Lung (tissue), 12 donors: ENCODE results near the gene SIL1. TPM values are rescaled to one million over a fixed set of nuclear protein-coding genes. Genes with fewer than 3 reads are reported as not detected.

ENCODE experiments used
- ATAC-seq: fragments of 200-7000 bp; cut with Tn5 transposase; one replicate; pipeline ENCODE4 v1.9.1; 2020; ENCODE audit warnings: moderate number of reproducible peaks; ENCODE audit not compliant: insufficient read depth, low FRiP score
- DNase-seq, 3 donors: peaks; one replicate each; pipeline ENCODE4 v3.0.0-alpha.2; 2013 to 2017
- H3K27ac ChIP-seq, 2 donors: one replicate each; pipeline ENCODE4 v1.5.1; 2013; ENCODE audit warnings: mild to moderate bottlenecking in 2 of 2, moderate library complexity in 2 of 2, control low read depth in 1 of 2, inconsistent platforms in 1 of 2, low read depth in 1 of 2, low read length in 1 of 2
- H3K27me3 ChIP-seq, 3 donors: one replicate each; pipeline ENCODE4 v1.5.1; 2013; ENCODE audit warnings: low read length in 2 of 3; ENCODE audit not compliant: control insufficient read depth in 3 of 3, insufficient read depth in 3 of 3
- H3K36me3 ChIP-seq, 4 donors: one replicate each; pipeline ENCODE4 v1.5.1; 2013; ENCODE audit warnings: low read length in 4 of 4, mild to moderate bottlenecking in 1 of 4, moderate library complexity in 1 of 4; ENCODE audit not compliant: control insufficient read depth in 4 of 4, insufficient read depth in 4 of 4
- H3K4me1 ChIP-seq, 5 donors: one replicate each; pipeline ENCODE4 v1.5.1; 2013; ENCODE audit warnings: low read length in 5 of 5, mild to moderate bottlenecking in 2 of 5, moderate library complexity in 1 of 5; ENCODE audit not compliant: control insufficient read depth in 5 of 5, insufficient read depth in 5 of 5
- H3K4me3 ChIP-seq: one replicate; pipeline ENCODE4 v1.5.1; 2013; ENCODE audit warnings: mild to moderate bottlenecking, control low read depth, moderate library complexity
- H3K9ac ChIP-seq, 2 donors: one replicate each; pipeline ENCODE4 v1.5.1; 2013; ENCODE audit warnings: low read length in 2 of 2, control low read depth in 1 of 2; ENCODE audit not compliant: insufficient read depth in 1 of 2
- H3K9me3 ChIP-seq, 4 donors: one replicate each; pipeline ENCODE4 v1.5.1; 2013; ENCODE audit warnings: low read length in 3 of 4, mild to moderate bottlenecking in 1 of 4, moderate library complexity in 1 of 4; ENCODE audit not compliant: control insufficient read depth in 4 of 4, insufficient read depth in 3 of 4
- WGBS, 2 donors: extraction: QIAGEN DNeasy Blood & Tissue Kit; methylation state at CpG; one replicate each; pipeline ENCODE4 v1.1.7; 2013; 5-methylcytosine and 5-hydroxymethylcytosine counted together
- polyA plus RNA-seq, 2 donors: library from polyadenylated mRNA; stranded (reverse); fragments of 200-250 nt; gene quantifications; one replicate each; pipeline ENCODE4 v1.2.1, GENCODE V29; 2013
- total RNA-seq, 2 donors: library from RNA; depleted of rRNA in 1 of 2; stranded (reverse); fragments of >200 nt in 1 of 2; gene quantifications; one replicate each; pipeline ENCODE4 v1.2.1, GENCODE V29; 2014 to 2021
- TF ChIP-seq, protein P1 (sequence below): IDR thresholded peaks from 2 replicates; pipeline ENCODE4 v1.5.1; 2012; ENCODE audit warnings: mild to moderate bottlenecking; ENCODE audit errors: control extremely low read depth, extremely low read depth
- donor health status: control.
- donor health status: control.
- donor health status: Bipolar disorder and iron deficiency.
- donor health status: healthy.
- donor health status: DM: yes; HTN: yes; CAD: no.

The SIL1 gene
- total and polyA plus RNA-seq, 4 donors: 38.5 to 109 (median 78.4) TPM

DNA sequence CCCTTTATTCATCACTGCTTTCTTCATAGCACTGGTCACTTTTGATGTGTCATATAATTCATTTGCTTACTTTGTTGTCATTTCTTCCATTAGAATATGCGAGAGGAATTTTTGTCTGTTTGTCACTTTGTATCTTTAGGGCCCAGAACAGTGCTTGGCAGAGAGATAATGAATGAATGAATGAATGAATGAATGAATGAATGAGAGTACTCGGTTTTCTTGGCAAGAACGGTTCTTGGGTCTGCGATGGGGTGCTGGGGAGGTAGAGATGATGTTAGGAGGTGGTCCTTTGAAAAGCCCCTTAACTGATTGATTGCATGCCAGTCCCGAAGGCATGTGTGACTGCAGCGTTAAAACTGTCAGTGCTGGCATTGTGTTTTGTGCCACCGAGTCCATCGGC, 270.6 kb downstream of the SIL1 start:
- no peak for DNase-seq
- no peak for ATAC-seq
- peaks cover 0 to 10% (median 4%) of the 10 kb centered on the region in 5 donors for H3K4me1 ChIP-seq
- H3K9me3 ChIP-seq: no peaks in the 10 kb centered on the region
- H3K4me3 ChIP-seq: no peak overlapping the region
- no peak overlapping the region for H3K9ac ChIP-seq
- no peaks in the 10 kb centered on the region for H3K27me3 ChIP-seq
- TF ChIP-seq, protein P1, sequence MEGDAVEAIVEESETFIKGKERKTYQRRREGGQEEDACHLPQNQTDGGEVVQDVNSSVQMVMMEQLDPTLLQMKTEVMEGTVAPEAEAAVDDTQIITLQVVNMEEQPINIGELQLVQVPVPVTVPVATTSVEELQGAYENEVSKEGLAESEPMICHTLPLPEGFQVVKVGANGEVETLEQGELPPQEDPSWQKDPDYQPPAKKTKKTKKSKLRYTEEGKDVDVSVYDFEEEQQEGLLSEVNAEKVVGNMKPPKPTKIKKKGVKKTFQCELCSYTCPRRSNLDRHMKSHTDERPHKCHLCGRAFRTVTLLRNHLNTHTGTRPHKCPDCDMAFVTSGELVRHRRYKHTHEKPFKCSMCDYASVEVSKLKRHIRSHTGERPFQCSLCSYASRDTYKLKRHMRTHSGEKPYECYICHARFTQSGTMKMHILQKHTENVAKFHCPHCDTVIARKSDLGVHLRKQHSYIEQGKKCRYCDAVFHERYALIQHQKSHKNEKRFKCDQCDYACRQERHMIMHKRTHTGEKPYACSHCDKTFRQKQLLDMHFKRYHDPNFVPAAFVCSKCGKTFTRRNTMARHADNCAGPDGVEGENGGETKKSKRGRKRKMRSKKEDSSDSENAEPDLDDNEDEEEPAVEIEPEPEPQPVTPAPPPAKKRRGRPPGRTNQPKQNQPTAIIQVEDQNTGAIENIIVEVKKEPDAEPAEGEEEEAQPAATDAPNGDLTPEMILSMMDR: no peak
- H3K27ac ChIP-seq: peak overlapping the region in 1 of 2 donors; percentile 70
- peaks cover 29 to 61% (median 54%) of the 10 kb centered on the region in 4 donors for H3K36me3 ChIP-seq
- 77 to 87% methylated on average over 8 of the region's 8 CpGs for WGBS, 2 donors

DNA sequence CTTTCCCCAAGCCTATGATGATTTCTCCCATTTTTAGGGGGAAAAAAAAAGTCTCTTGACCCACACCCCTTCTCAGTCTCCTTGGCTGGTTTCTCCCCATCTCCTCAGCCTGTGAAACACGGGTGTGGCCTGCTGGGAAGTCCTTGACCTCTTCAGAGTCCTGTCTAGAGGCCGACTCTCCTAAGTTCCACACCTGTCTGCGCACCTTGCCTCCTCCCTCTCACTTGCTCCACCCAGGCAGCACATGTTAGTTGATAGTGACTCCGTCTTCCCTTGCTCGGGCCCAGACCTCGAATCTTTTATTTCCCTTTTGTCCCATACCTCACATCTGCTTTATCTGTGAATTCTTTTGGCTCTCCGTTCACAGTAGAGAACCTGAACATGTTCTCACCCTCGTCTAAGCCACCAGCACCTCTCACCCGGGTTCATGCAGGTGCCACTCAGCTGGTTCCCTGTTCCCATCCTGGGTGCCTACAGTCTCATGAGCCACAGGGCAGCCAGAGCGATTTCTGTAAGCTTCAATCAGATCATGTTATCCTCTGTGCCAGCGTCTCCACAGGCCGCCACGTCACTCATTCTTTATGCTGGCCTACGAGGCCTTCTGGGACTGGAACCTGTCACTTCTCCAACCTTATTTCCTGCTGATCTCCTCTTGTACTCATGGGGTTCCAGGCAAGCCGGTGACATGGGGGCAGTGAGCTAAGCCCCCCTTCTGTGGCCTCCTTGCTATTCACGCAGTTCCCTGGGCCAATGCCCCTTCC, 271.3 kb downstream of the SIL1 start:
- no peak for ATAC-seq
- Histone ChIP-seq H3K4me3 (no peak overlapping the region), H3K27me3 (no peaks in the 10 kb centered on the region), H3K4me1 (peaks cover 0 to 10% (median 4%) of the 10 kb centered on the region in 5 donors), H3K36me3 (peaks cover 27 to 55% (median 47%) of the 10 kb centered on the region in 4 donors), H3K27ac (peak overlapping the region in 1 of 2 donors; percentile 70), H3K9me3 (no peaks in the 10 kb centered on the region), H3K9ac (no peak overlapping the region)
- 87 to 94% methylated on average over 16 of the region's 16 CpGs for WGBS, 2 donors
- TF ChIP-seq, protein P1: no peak
- DNase-seq: no peak

DNA sequence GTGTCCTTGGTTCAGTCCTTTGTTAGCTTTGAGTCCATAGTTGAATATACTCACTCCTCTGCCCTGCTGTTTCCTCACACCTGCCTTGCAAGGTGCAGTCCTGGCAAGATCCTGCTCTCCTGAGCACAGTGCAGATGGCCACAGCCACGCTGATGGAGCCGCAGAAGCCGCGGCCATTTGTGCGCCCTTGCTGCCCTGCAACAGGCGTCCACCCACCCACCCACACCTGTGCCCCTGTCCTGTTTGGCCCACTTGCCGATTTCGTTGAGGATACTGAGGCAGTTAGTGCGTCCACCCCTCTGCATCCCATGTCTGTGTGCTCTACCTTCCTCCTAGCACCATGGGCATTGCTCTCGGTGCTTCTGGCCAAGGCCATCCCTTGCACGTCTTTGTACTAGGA, 271.9 kb downstream of the SIL1 start:
- no peaks in the 10 kb centered on the region for H3K27me3 ChIP-seq
- peaks cover 20 to 49% (median 41%) of the 10 kb centered on the region in 4 donors for H3K36me3 ChIP-seq
- peaks cover 0 to 10% (median 4%) of the 10 kb centered on the region in 5 donors for H3K4me1 ChIP-seq
- H3K9me3 ChIP-seq: no peaks in the 10 kb centered on the region
- TF ChIP-seq, protein P1: no peak
- DNase-seq (no peak), ATAC-seq (no peak)
- no peak overlapping the region for H3K27ac ChIP-seq
- H3K4me3 ChIP-seq: no peak overlapping the region
- WGBS, 2 donors: 92 to 96% methylated on average over 11 of the region's 11 CpGs
- H3K9ac ChIP-seq: no peak overlapping the region
